HepG2 (cell line): ENCODE measurements around the gene THAP3.

ENCODE experiments used
- CTCF ChIP-seq: sonication (generic); formaldehyde crosslinking; IDR thresholded peaks from 2 replicates; pipeline ENCODE4 v1.5.0; 2020; ENCODE audit warnings: mild to moderate bottlenecking, missing genetic modification reagents, moderate library complexity
- ELF1 ChIP-seq: sonication (generic); formaldehyde crosslinking; IDR thresholded peaks from 2 replicates; pipeline ENCODE4 v1.4.0; 2020; ENCODE audit warnings: missing genetic modification reagents
- HNF1B ChIP-seq: sonication (generic); formaldehyde crosslinking; IDR thresholded peaks from 2 replicates; pipeline ENCODE4 v1.5.1; 2020; ENCODE audit warnings: mild to moderate bottlenecking, moderate library complexity, missing genetic modification reagents
- MNT ChIP-seq: fragments of 450-650 bp; IDR thresholded peaks from 2 replicates; pipeline ENCODE4 v1.6.1; 2016
- POLR2A ChIP-seq, 2 experiments: IDR thresholded peaks; 2 replicates each; pipeline ENCODE4 v1.6.1; 2011; ENCODE audit warnings: low read depth in 2 of 2, low read length in 2 of 2, mild to moderate bottlenecking in 1 of 2, moderate library complexity in 1 of 2; ENCODE audit not compliant: insufficient read depth in 1 of 2
- SP1 ChIP-seq, 2 experiments: fragments of 450-650 bp in 1 of 2; sonication (generic) in 1 of 2; formaldehyde crosslinking in 1 of 2; IDR thresholded peaks; 2 replicates each; pipeline versions ENCODE4 v1.4.0 to v1.6.1; 2016 to 2020; ENCODE audit warnings: missing genetic modification reagents in 1 of 2
- TOE1 ChIP-seq: sonication (generic); formaldehyde crosslinking; IDR thresholded peaks from 2 replicates; pipeline ENCODE4 v1.4.0; 2020; ENCODE audit warnings: mild to moderate bottlenecking, missing genetic modification reagents
- XRCC5 ChIP-seq: fragments of 200-400 bp; formaldehyde crosslinking; optimal IDR thresholded peaks from 2 replicates; pipeline ENCODE3; 2017; ENCODE audit warnings: mild to moderate bottlenecking, low read length

GRCh38 chr1:6603915-6604558, 20.6 kb upstream of the THAP3 start:
- peak; percentile 82 for TF ChIP-seq ELF1
- TF ChIP-seq POLR2A (IDR thresholded peaks at IDR 0.05; ENCODE audit: insufficient read depth in 1 of 2, low read depth in 2 of 2, low read length in 2 of 2) = peak in 1 of 2 experiments; percentile 92; a peak in 2 of 4 replicates
- TF ChIP-seq XRCC5 = no peak
- no peak for TF ChIP-seq SP1 (IDR thresholded peaks at IDR 0.05)
- no peak; the same call in 1 of the 2 replicates for TF ChIP-seq SP1 (CRISPR knock-in tag; IDR thresholded peaks at IDR 0.05)
- peak; percentile 80 for TF ChIP-seq MNT
- TF ChIP-seq TOE1 (CRISPR knock-in tag) = no peak
- no peak; the same call in 1 of the 2 replicates for TF ChIP-seq HNF1B
- no peak for TF ChIP-seq CTCF (CRISPR knock-in tag)
